ENCODE results near the gene STARD3NL.
A peak's percentile ranks its signal among the peaks of the same experiment; 100 is the strongest.
"Not testable (repeated sequence)": the region's sequence is repeated elsewhere in the genome, so short reads cannot be mapped to it uniquely, and the experiment has no call there.

Gene STARD3NL

GRCh38 chr7:38223306-38223705 lies 45.3 kb downstream of the STARD3NL start:
- DNase-seq (ENCODE audit: low spot score): no peak

- DNase-seq (ENCODE audit: low spot score): no peak
Observed at GRCh38 chr7:38224392-38224791, 46.3 kb downstream of the STARD3NL start.

- peak; percentile 13 for DNase-seq (ENCODE audit: low spot score)
Observed at GRCh38 chr7:38229386-38229785, 51.3 kb downstream of the STARD3NL start.

GRCh38 chr7:38229884-38230642 lies 52.0 kb downstream of the STARD3NL start:
- no peak for DNase-seq (ENCODE audit: low spot score)

GRCh38 chr7:38232502-38233366 lies 54.7 kb downstream of the STARD3NL start:
- no peak for DNase-seq (ENCODE audit: low spot score)

- not testable (repeated sequence) for DNase-seq (ENCODE audit: low spot score)
Observed at GRCh38 chr7:38234759-38235158, 56.7 kb downstream of the STARD3NL start.

- no peak for DNase-seq (ENCODE audit: low spot score)
Observed at GRCh38 chr7:38235606-38236005, 57.6 kb downstream of the STARD3NL start.

GRCh38 chr7:38239129-38239528 lies 61.1 kb downstream of the STARD3NL start:
- not testable (repeated sequence) for DNase-seq (ENCODE audit: low spot score)

GRCh38 chr7:38241071-38241470 lies 63.0 kb downstream of the STARD3NL start:
- DNase-seq (ENCODE audit: low spot score): no peak

GRCh38 chr7:38242814-38243213 lies 64.8 kb downstream of the STARD3NL start:
- no peak for DNase-seq (ENCODE audit: low spot score)

GRCh38 chr7:38243345-38243744 lies 65.3 kb downstream of the STARD3NL start:
- DNase-seq (ENCODE audit: low spot score): not testable (repeated sequence)

GRCh38 chr7:38244516-38244915 lies 66.5 kb downstream of the STARD3NL start:
- no peak for DNase-seq (ENCODE audit: low spot score)

GRCh38 chr7:38245409-38245977 lies 67.4 kb downstream of the STARD3NL start:
- no peak for DNase-seq (ENCODE audit: low spot score)

GRCh38 chr7:38248069-38248567 lies 70.1 kb downstream of the STARD3NL start:
- DNase-seq (ENCODE audit: low spot score): no peak

- DNase-seq (ENCODE audit: low spot score): not testable (repeated sequence)
Observed at GRCh38 chr7:38249849-38250248, 71.8 kb downstream of the STARD3NL start.

GRCh38 chr7:38257350-38257677 lies 79.3 kb downstream of the STARD3NL start:
- no peak for DNase-seq (ENCODE audit: low spot score)

GRCh38 chr7:38259157-38259556 lies 81.1 kb downstream of the STARD3NL start:
- DNase-seq (ENCODE audit: low spot score): not testable (repeated sequence)

- not testable (repeated sequence) for DNase-seq (ENCODE audit: low spot score)
Observed at GRCh38 chr7:38261601-38262000, 83.6 kb downstream of the STARD3NL start.

GRCh38 chr7:38262026-38262425 lies 84.0 kb downstream of the STARD3NL start:
- DNase-seq (ENCODE audit: low spot score): not testable (repeated sequence)

- DNase-seq (ENCODE audit: low spot score): no peak
Observed at GRCh38 chr7:38262545-38262944, 84.5 kb downstream of the STARD3NL start.

GRCh38 chr7:38263274-38263673 lies 85.2 kb downstream of the STARD3NL start:
- not testable (repeated sequence) for DNase-seq (ENCODE audit: low spot score)

GRCh38 chr7:38264602-38265001 lies 86.6 kb downstream of the STARD3NL start:
- not testable (repeated sequence) for DNase-seq (ENCODE audit: low spot score)

GRCh38 chr7:38265958-38266357 lies 87.9 kb downstream of the STARD3NL start:
- not testable (repeated sequence) for DNase-seq (ENCODE audit: low spot score)
